AG04450 (cell line): ENCODE results near the gene ALDH3A1. TPM values are rescaled to one million over a fixed set of nuclear protein-coding genes. Genes with fewer than 3 reads are reported as not detected.

Experiments used
- CTCF ChIA-PET: fragments of 300-600, 350-600 bp; formaldehyde crosslinking; extraction: SDS; loops from one replicate; lab custom pipeline; 2022; ENCODE audit warnings: antibody characterized with exemption, inconsistent platforms; lab: Charles Lee
- POLR2A ChIA-PET: fragments of 350-600 bp; formaldehyde crosslinking; extraction: SDS; loops from one replicate; lab custom pipeline; 2021; ENCODE audit warnings: antibody characterized with exemption, inconsistent platforms; lab: Yijun Ruan, JAX
- DNase-seq: peaks from one replicate; pipeline ENCODE4 v3.0.0-alpha.2; 2011; ENCODE audit warnings: low read depth, low spot score
- H3K27ac ChIP-seq: one replicate; pipeline ENCODE4 v1.5.1; 2012; ENCODE audit warnings: low read depth, low read length, control low read depth
- H3K27me3 ChIP-seq: one replicate; pipeline ENCODE4 v1.6.0; 2012; ENCODE audit warnings: low read length; ENCODE audit not compliant: control insufficient read depth, insufficient read depth
- H3K4me3 ChIP-seq: 2 replicates; pipeline ENCODE4 v1.5.1; 2011; ENCODE audit warnings: mild to moderate bottlenecking, low read depth, low read length, control low read depth
- H3K9me3 ChIP-seq: 2 replicates; pipeline ENCODE4 v1.5.1; 2012; ENCODE audit warnings: low read length; ENCODE audit not compliant: control insufficient read depth, insufficient read depth
- CTCF ChIP-seq: IDR thresholded peaks from 2 replicates; pipeline ENCODE4 v1.5.1; 2011; ENCODE audit warnings: low read depth, low read length, control low read depth, inconsistent platforms
- polyA plus RNA-seq: library from polyadenylated mRNA; depleted of rRNA; stranded (reverse); fragments of >200 nt; gene quantifications from 2 replicates; pipeline ENCODE4 v1.2.3, GENCODE V29; 2011

The ALDH3A1 gene
- polyA plus RNA-seq, 1 experiment, result 1.7 TPM

- H3K27ac ChIP-seq, result no peak overlapping the region
- no peak overlapping the region for H3K4me3 ChIP-seq
- H3K9me3 ChIP-seq, result no peaks in the 10 kb centered on the region; the same call in 1 of the 2 replicates
- ChIA-PET POLR2A (no interaction called here), CTCF (interaction anchor here (0.6 to 1.9 kb wide), 4 partner anchors 19 to 273 kb away, joined by 3 to 9 read pairs (median 6); no protein-coding TSS in a partner anchor)
- peaks cover 40% of the 10 kb centered on the region for H3K27me3 ChIP-seq
- DNase-seq, result no peak
- TF ChIP-seq CTCF, result no peak
These were observed 859 bp downstream of the ALDH3A1 start for GRCh38 chr17:19747159-19747719.

- CTCF ChIA-PET, result interaction anchor here (0.6 to 2.6 kb wide), 3 partner anchors 20 to 272 kb away, joined by 5 to 14 read pairs (median 8); no protein-coding TSS in a partner anchor
- POLR2A ChIA-PET, result no interaction called here
- Histone ChIP-seq H3K9me3 (no peaks in the 10 kb centered on the region; the same call in 1 of the 2 replicates), H3K27me3 (peaks cover 40% of the 10 kb centered on the region), H3K4me3 (no peak overlapping the region), H3K27ac (no peak overlapping the region)
- no peak for DNase-seq
- no peak for TF ChIP-seq CTCF
These were observed 1.6 kb downstream of the ALDH3A1 start for GRCh38 chr17:19746517-19746916.

- Histone ChIP-seq H3K4me3 (peak overlapping the region; percentile 35), H3K9me3 (no peaks in the 10 kb centered on the region; the same call in 1 of the 2 replicates), H3K27ac (no peak overlapping the region), H3K27me3 (peaks cover 32% of the 10 kb centered on the region)
- ChIA-PET CTCF (interaction anchor here (0.6 to 2.7 kb wide), 23 partner anchors 9 to 309 kb away, joined by 3 to 22 read pairs (median 4); no protein-coding TSS in a partner anchor), POLR2A (interaction anchor here (0.6 to 2.1 kb wide), 3 partner anchors 25 to 318 kb away, joined by 3 to 5 read pairs (median 4); partner anchors contain the start of gene ALDH3A2)
- DNase-seq, result no peak
- peak; percentile 79 for TF ChIP-seq CTCF
These were observed 3.0 kb downstream of the ALDH3A1 start for GRCh38 chr17:19744922-19745757.

GRCh38 chr17:19744492-19744891 lies 3.6 kb downstream of the ALDH3A1 start:
- POLR2A ChIA-PET, result interaction anchor here (0.6 to 2.1 kb wide), 2 partner anchors 42 to 96 kb away, joined by 3 to 5 read pairs; partner anchors contain the start of gene ALDH3A2
- TF ChIP-seq CTCF, result no peak
- Histone ChIP-seq H3K27me3 (peaks cover 33% of the 10 kb centered on the region), H3K27ac (no peak overlapping the region), H3K9me3 (no peaks in the 10 kb centered on the region; the same call in 1 of the 2 replicates), H3K4me3 (peak overlapping the region; percentile 35)
- CTCF ChIA-PET, result interaction anchor here (0.6 to 2.7 kb wide), 19 partner anchors 9 to 232 kb away, joined by 3 to 22 read pairs (median 4); no protein-coding TSS in a partner anchor
- no peak for DNase-seq
